Measurements from ENCODE around the gene FBXL14.

Gene FBXL14

GRCh38 chr12:1573960-1574864 is 20.2 kb downstream of the FBXL14 start:
- H3K9me3 ChIP-seq (ENCODE audit: control insufficient read depth, insufficient read depth, low read depth, low read length), result no peaks in the 10 kb centered on the region
- no peaks in the 10 kb centered on the region for H3K36me3 ChIP-seq (ENCODE audit: control insufficient read depth in 2 of 2, insufficient read depth in 1 of 2, low read length in 2 of 2)
- ChIA-PET CTCF (interaction anchor here (0.6 to 10.7 kb wide), 4 partner anchors 9 to 456 kb away, joined by 3 to 196 read pairs (median 5); no protein-coding TSS in a partner anchor), POLR2A (interaction anchor here (1.6 kb wide), 1 partner anchor 19 kb away, joined by 4 read pairs; no protein-coding TSS in a partner anchor)
- H3K27ac ChIP-seq (ENCODE audit: extremely low read depth, low read depth, low read length), result peak overlapping the region; percentile 56; the same call in 1 of the 2 replicates
- no peak overlapping the region for H3K4me3 ChIP-seq (ENCODE audit: low read depth, low read length)
- H3K4me1 ChIP-seq (ENCODE audit: control insufficient read depth, insufficient read depth, low read length), result peaks cover 26% of the 10 kb centered on the region
- TF ChIP-seq ZBTB17 (tag by site-specific recombination; IDR thresholded peaks at IDR 0.05) (no peak), ZNF792 (tag by site-specific recombination; IDR thresholded peaks at IDR 0.05) (no peak), ZFHX2 (tag by site-specific recombination; conservative IDR thresholded peaks at IDR 0.05) (peak; percentile 59), OVOL3 (tag by site-specific recombination; IDR thresholded peaks at IDR 0.05) (no peak), ZSCAN23 (tag by site-specific recombination; IDR thresholded peaks at IDR 0.05) (no peak), ZNF341 (tag by site-specific recombination; IDR thresholded peaks at IDR 0.05; ENCODE audit: low read depth) (no peak), ZNF350 (tag by site-specific recombination; IDR thresholded peaks at IDR 0.05) (no peak), ZNF292 (tag by site-specific recombination; IDR thresholded peaks at IDR 0.05; ENCODE audit: borderline replicate concordance, low read depth) (no peak), REPIN1 (tag by site-specific recombination; IDR thresholded peaks at IDR 0.05; ENCODE audit: low read depth) (no peak), ZNF791 (tag by site-specific recombination; IDR thresholded peaks at IDR 0.05) (no peak), ZBTB20 (tag by site-specific recombination; IDR thresholded peaks at IDR 0.05) (no peak), ZNF621 (tag by site-specific recombination; IDR thresholded peaks at IDR 0.05) (no peak), ZNF555 (tag by site-specific recombination; conservative IDR thresholded peaks at IDR 0.05) (no peak), ZNF549 (tag by site-specific recombination; IDR thresholded peaks at IDR 0.05) (no peak), HOXC10 (CRISPR knock-in tag; IDR thresholded peaks at IDR 0.05) (no peak), ZNF426 (tag by site-specific recombination; IDR thresholded peaks at IDR 0.05) (no peak), ZBTB49 (tag by site-specific recombination; IDR thresholded peaks at IDR 0.05; ENCODE audit: low read depth) (no peak), GFI1B (tag by site-specific recombination; IDR thresholded peaks at IDR 0.05) (no peak), ZBTB1 (tag by site-specific recombination; IDR thresholded peaks at IDR 0.05) (no peak), ZNF202 (tag by site-specific recombination; IDR thresholded peaks at IDR 0.05; ENCODE audit: borderline replicate concordance) (no peak), ZSCAN18 (tag by site-specific recombination; IDR thresholded peaks at IDR 0.05) (no peak), ZNF184 (tag by site-specific recombination; IDR thresholded peaks at IDR 0.05) (no peak)
- TF ChIP-seq, protein P1, sequence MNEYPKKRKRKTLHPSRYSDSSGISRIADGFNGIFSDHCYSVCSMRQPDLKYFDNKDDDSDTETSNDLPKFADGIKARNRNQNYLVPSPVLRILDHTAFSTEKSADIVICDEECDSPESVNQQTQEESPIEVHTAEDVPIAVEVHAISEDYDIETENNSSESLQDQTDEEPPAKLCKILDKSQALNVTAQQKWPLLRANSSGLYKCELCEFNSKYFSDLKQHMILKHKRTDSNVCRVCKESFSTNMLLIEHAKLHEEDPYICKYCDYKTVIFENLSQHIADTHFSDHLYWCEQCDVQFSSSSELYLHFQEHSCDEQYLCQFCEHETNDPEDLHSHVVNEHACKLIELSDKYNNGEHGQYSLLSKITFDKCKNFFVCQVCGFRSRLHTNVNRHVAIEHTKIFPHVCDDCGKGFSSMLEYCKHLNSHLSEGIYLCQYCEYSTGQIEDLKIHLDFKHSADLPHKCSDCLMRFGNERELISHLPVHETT (tag by site-specific recombination; IDR thresholded peaks at IDR 0.05), result no peak
- TF ChIP-seq, protein P2, sequence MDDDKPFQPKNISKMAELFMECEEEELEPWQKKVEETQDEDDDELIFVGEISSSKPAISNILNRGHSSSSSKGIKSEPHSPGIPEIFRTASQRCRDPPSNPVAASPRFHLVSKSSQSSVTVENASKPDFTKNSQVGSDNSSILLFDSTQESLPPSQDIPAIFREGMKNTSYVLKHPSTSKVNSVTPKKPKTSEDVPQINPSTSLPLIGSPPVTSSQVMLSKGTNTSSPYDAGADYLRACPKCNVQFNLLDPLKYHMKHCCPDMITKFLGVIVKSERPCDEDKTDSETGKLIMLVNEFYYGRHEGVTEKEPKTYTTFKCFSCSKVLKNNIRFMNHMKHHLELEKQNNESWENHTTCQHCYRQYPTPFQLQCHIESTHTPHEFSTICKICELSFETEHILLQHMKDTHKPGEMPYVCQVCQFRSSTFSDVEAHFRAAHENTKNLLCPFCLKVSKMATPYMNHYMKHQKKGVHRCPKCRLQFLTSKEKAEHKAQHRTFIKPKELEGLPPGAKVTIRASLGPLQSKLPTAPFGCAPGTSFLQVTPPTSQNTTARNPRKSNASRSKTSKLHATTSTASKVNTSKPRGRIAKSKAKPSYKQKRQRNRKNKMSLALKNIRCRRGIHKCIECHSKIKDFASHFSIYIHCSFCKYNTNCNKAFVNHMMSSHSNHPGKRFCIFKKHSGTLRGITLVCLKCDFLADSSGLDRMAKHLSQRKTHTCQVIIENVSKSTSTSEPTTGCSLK (tag by site-specific recombination; IDR thresholded peaks at IDR 0.05), result no peak
